ENCODE measurements around the gene PCCA. TPM values are rescaled to one million over a fixed set of nuclear protein-coding genes. Genes with fewer than 3 reads are reported as not detected.
"Not testable (repeated sequence)": the region's sequence is repeated elsewhere in the genome, so short reads cannot be mapped to it uniquely, and the experiment has no call there.

Gene PCCA
- total RNA-seq, 3 donors from 2014 or later: 46.6 to 69.8 (median 64.7) TPM

DNA sequence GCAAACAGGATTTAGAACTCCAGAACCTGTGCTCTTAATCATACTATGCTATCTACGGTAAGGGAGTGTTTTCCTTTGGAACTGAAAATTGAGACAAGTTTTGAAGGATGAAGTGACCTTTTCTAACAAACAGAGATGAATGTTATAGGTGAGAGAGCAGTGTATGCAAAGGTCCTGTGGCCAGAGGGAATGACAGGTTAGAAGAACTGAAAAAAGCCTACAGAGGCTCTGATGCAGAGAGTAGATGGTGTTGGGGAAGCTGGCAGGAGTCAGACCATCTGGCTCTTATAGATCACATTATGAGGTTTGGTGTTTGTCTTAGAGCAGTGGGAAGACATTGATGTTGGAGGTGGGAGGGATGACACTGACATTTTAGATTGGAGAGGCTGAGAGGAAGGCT is 2.0 kb downstream of the PCCA start:
- no peaks in the 10 kb centered on the region for H3K9me3 ChIP-seq
- intact Hi-C loops (cut with DNase I; ENCODE audit: low total_unique reads): no loop called here
- H3K36me3 ChIP-seq: no peaks in the 10 kb centered on the region
- H3K4me3 ChIP-seq: peak overlapping the region in 1 of 3 donors; percentile 87
- H3K27ac ChIP-seq: no peak overlapping the region
- no peaks in the 10 kb centered on the region for H3K27me3 ChIP-seq
- DNase-seq (ENCODE audit: low spot score in 2 of 2): no peak
- TF ChIP-seq, protein P1, sequence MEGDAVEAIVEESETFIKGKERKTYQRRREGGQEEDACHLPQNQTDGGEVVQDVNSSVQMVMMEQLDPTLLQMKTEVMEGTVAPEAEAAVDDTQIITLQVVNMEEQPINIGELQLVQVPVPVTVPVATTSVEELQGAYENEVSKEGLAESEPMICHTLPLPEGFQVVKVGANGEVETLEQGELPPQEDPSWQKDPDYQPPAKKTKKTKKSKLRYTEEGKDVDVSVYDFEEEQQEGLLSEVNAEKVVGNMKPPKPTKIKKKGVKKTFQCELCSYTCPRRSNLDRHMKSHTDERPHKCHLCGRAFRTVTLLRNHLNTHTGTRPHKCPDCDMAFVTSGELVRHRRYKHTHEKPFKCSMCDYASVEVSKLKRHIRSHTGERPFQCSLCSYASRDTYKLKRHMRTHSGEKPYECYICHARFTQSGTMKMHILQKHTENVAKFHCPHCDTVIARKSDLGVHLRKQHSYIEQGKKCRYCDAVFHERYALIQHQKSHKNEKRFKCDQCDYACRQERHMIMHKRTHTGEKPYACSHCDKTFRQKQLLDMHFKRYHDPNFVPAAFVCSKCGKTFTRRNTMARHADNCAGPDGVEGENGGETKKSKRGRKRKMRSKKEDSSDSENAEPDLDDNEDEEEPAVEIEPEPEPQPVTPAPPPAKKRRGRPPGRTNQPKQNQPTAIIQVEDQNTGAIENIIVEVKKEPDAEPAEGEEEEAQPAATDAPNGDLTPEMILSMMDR (IDR thresholded peaks at IDR 0.05): no peak
- no peak for TF ChIP-seq POLR2A (IDR thresholded peaks at IDR 0.05)
- no peak for TF ChIP-seq POLR2AphosphoS5 (IDR thresholded peaks at IDR 0.05)
- H3K4me1 ChIP-seq: peaks cover 0 to 9% of the 10 kb centered on the region in 2 donors

DNA sequence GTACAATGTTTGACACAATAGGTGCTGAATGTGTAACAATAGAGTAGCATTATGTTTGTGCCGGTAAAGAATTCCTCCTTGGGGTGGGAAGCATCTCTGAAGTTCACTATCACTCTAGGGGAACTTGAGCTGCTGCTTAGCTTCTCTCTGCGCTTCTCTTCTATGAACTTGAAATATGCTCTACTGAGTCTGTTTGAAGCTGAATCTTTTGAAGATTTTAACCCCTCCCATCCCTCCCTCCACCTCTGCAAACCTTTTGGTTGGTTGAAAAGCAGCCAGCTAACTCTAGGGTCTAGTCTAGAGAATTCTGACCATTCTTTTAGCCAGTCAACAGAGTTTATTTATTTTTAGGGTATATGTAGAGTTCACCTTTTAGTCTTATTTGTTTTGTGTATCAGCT is 2.5 kb downstream of the PCCA start:
- peak overlapping the region in 1 of 3 donors; percentile 34 for H3K4me3 ChIP-seq
- H3K4me1 ChIP-seq: peaks cover 0 to 9% of the 10 kb centered on the region in 2 donors
- intact Hi-C loops (cut with DNase I; ENCODE audit: low total_unique reads): no loop called here
- H3K9me3 ChIP-seq: no peaks in the 10 kb centered on the region
- no peak overlapping the region for H3K27ac ChIP-seq
- TF ChIP-seq, protein P1 (IDR thresholded peaks at IDR 0.05): no peak
- no peak for TF ChIP-seq POLR2AphosphoS5 (IDR thresholded peaks at IDR 0.05)
- no peak for TF ChIP-seq POLR2A (IDR thresholded peaks at IDR 0.05)
- DNase-seq (ENCODE audit: low spot score in 2 of 2): no peak
- H3K27me3 ChIP-seq: no peaks in the 10 kb centered on the region
- H3K36me3 ChIP-seq: no peaks in the 10 kb centered on the region

DNA sequence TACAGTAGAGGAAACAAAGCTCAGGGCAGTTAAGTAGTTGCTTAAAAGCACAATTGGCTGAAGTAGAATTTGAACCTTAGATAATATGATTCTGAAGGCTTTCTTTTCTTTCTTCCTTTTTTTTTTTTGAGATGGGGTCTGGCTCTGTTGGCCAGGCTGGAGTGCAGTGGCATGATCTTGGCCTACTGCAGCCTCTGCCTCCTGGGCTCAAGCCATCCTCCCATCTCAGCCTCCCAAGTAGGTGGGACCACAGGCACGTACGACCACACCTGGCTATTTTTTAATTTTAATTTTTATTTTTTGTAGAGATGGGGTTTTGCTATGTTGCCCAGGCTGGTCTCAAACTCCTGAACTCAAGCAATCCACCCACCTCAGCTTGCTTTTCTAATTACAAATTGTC is 3.4 kb downstream of the PCCA start:
- H3K4me3 ChIP-seq; H3K36me3 ChIP-seq; DNase-seq (ENCODE audit: low spot score in 2 of 2); H3K27ac ChIP-seq; H3K27me3 ChIP-seq; intact Hi-C loops (cut with DNase I; ENCODE audit: low total_unique reads); H3K4me1 ChIP-seq; H3K9me3 ChIP-seq: not testable (repeated sequence)

DNA sequence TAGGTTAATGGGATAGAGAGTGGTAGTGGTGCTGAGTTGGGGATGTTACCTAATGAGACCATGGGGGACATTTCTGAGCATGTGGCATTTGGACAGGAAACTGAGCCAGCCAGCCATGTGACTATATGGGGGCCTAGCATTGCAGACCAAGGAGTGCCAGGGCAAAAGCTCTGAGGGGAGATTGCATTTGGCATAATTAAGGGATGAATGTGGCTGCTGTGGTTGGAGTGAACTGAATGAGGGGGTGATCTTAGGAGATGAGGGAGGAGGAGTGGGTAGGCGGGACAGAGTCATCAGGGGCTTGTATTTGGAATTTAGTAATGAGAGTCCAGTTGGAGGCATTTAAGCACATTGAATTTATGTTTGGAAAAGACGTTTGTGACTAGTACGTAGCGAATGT is 6.6 kb downstream of the PCCA start:
- TF ChIP-seq POLR2AphosphoS5 (IDR thresholded peaks at IDR 0.05) (no peak), POLR2A (IDR thresholded peaks at IDR 0.05) (no peak)
- TF ChIP-seq, protein P1 (IDR thresholded peaks at IDR 0.05): no peak

DNA sequence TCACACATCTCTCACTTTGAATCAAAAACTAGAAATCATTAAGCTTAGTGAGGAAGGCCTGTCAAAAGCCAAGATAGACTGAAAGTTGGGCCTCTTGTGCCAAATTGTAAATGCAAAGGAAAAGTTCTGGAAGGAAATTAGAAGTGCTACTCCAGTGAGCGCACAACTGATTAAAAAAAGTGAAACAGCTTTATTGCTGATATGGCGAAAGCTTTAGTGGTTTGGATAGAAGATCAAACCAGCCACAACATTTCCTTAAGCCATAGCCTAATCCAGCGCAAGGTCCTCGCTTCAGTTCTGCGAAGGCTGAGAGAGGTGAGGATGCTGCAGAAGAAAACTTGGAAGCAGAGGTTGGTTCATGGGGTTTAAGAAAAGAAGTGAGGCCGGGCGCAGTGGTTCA is 7.6 kb downstream of the PCCA start:
- Histone ChIP-seq H3K4me3 (no peak overlapping the region), H3K27me3 (no peaks in the 10 kb centered on the region)
- TF ChIP-seq POLR2AphosphoS5 (IDR thresholded peaks at IDR 0.05) (no peak), POLR2A (IDR thresholded peaks at IDR 0.05) (no peak)
- TF ChIP-seq, protein P1 (IDR thresholded peaks at IDR 0.05): no peak

More for the DNA sequence above, 6.6 kb downstream of the PCCA start:
- Histone ChIP-seq H3K27ac (no peak overlapping the region), H3K4me3 (no peak overlapping the region), H3K9me3 (no peaks in the 10 kb centered on the region), H3K36me3 (no peaks in the 10 kb centered on the region), H3K27me3 (no peaks in the 10 kb centered on the region), H3K4me1 (peaks cover 5 to 7% of the 10 kb centered on the region in 2 donors)
- no peak for DNase-seq (ENCODE audit: low spot score in 2 of 2)
- intact Hi-C loops (cut with DNase I; ENCODE audit: low total_unique reads): no loop called here

DNA sequence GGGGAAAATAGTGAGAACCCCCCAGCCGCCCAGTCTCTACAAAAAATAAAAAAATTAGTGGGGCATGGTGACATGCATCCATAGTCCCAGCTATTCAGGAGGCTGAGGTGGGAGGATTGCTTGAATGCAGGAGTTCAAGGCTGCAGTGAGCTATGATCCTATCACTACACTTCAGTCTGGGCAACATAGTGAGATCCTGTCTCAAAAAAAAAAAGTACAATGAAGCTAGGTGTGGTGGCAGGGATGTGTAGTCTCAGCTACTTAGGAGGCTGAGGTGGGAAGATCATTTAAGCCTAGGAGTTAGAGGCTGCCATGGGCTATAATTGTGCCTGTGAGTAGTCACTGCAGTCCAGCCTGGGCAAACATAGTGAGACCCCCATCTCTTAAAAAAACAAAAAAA is 8.9 kb downstream of the PCCA start:
- Histone ChIP-seq H3K27me3 (no peaks in the 10 kb centered on the region), H3K27ac (no peak overlapping the region), H3K36me3 (no peaks in the 10 kb centered on the region), H3K9me3 (no peaks in the 10 kb centered on the region), H3K4me3 (no peak overlapping the region), H3K4me1 (peaks cover 5 to 7% of the 10 kb centered on the region in 2 donors)
- no peak for TF ChIP-seq POLR2A (IDR thresholded peaks at IDR 0.05)
- TF ChIP-seq, protein P1 (IDR thresholded peaks at IDR 0.05): no peak
- no peak for TF ChIP-seq POLR2AphosphoS5 (IDR thresholded peaks at IDR 0.05)
- intact Hi-C loops (cut with DNase I; ENCODE audit: low total_unique reads): no loop called here
- DNase-seq (ENCODE audit: low spot score in 2 of 2): no peak

More for the DNA sequence above, 7.6 kb downstream of the PCCA start:
- Histone ChIP-seq H3K36me3 (no peaks in the 10 kb centered on the region), H3K4me1 (peaks cover 5 to 7% of the 10 kb centered on the region in 2 donors), H3K9me3 (no peaks in the 10 kb centered on the region), H3K27ac (no peak overlapping the region)
- intact Hi-C loops (cut with DNase I; ENCODE audit: low total_unique reads): no loop called here
- DNase-seq (ENCODE audit: low spot score in 2 of 2): no peak

Data from breast epithelium (tissue), 4 donors.